ENCODE data around the gene LRIT1. TPM values are rescaled to one million over a fixed set of nuclear protein-coding genes. Genes with fewer than 3 reads are reported as not detected.
A peak's percentile ranks its signal among the peaks of the same experiment; 100 is the strongest.

The LRIT1 gene
- total RNA-seq, 2 experiments from 2014 or later = not detected

DNA sequence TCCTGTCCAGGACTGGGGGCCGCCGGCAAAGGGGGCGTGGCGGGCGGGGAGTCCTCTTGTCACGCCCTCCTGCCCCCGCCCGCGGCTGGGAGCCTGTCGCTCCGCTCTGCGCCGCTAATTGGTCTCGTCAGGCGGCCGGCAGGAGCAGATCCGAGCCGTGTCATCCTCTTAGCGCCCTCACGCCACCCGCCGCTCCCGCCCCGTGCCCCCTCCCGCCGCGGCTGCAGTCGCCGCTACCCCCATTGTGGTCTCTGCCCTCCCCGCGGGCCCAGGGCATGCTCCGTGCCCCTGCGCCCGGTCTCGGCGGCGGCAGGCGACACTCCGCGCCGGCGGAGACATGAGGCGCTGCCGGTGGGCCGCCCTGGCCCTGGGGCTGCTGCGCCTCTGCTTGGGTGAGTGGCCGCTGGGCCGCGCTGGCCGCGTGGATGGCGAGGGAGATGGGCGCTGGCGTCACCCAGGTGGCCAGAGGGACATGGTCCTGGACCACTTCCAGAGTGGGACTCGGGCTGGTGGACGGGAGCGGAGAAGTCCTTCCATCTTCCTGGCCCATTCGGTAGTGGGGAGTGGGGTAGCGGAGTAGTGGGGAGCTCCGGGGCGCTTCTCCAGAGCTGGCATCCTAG lies 46.8 kb downstream of the LRIT1 start, which contains the start of gene CDHR1:
Gene CDHR1, plus strand, starts transcription at position 114 of the 620 bp plus-strand sequence. Its CDS starts 224 bp downstream, at position 338.
- Mint-ChIP-seq H3K36me3 (ENCODE audit: low read depth) (no peaks in the 10 kb centered on the region), H3K9me3 (no peaks in the 10 kb centered on the region), H3K27me3 (peaks cover 10% of the 10 kb centered on the region)

DNA sequence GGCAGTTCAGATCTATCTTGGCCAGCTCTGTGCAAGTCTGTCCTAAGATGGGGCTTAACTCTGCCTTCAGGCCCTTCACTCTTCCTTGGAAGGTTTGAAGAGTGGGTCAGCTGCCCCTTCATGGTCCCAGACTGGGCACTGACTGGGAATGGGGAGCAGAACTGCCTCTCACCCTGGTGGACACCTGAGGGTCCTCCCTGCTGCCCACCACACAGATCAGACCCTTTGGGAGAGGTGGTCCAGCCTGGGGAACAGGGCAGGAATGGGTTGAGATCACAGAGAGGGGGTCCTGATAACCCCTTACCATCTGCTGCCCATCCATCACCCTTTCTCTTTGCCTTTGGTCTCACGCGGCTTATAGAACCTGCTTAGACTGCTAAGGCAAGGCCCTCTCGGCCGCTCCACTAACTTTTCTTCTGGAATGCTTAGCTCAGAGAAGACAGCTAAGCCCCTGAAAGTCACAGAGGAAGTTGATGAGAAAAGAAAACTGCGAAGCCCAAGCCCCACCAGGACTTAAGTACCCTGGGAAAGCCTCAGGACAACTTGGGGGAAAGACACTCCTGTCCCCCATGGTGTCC lies 47.4 kb downstream of the LRIT1 start:
- TF ChIP-seq, protein P1, sequence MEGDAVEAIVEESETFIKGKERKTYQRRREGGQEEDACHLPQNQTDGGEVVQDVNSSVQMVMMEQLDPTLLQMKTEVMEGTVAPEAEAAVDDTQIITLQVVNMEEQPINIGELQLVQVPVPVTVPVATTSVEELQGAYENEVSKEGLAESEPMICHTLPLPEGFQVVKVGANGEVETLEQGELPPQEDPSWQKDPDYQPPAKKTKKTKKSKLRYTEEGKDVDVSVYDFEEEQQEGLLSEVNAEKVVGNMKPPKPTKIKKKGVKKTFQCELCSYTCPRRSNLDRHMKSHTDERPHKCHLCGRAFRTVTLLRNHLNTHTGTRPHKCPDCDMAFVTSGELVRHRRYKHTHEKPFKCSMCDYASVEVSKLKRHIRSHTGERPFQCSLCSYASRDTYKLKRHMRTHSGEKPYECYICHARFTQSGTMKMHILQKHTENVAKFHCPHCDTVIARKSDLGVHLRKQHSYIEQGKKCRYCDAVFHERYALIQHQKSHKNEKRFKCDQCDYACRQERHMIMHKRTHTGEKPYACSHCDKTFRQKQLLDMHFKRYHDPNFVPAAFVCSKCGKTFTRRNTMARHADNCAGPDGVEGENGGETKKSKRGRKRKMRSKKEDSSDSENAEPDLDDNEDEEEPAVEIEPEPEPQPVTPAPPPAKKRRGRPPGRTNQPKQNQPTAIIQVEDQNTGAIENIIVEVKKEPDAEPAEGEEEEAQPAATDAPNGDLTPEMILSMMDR (IDR thresholded peaks at IDR 0.05) = no peak
- Mint-ChIP-seq H3K4me3 (peak overlapping the region; percentile 57), H3K36me3 (ENCODE audit: low read depth) (no peaks in the 10 kb centered on the region), H3K27ac (no peak overlapping the region), H3K27me3 (peaks cover 10% of the 10 kb centered on the region), H3K4me1 (ENCODE audit: low read depth) (peaks cover 10% of the 10 kb centered on the region), H3K9me3 (no peaks in the 10 kb centered on the region)
- intact Hi-C loops (cut with micrococcal nuclease) = no loop called here
- DNase-seq = no peak
- no peak for ATAC-seq
- CTCF ChIA-PET = interaction anchor here (1.0 to 2.5 kb wide), 2 partner anchors 17 to 46 kb away, joined by 4 to 12 read pairs; no protein-coding TSS in a partner anchor
- POLR2A ChIA-PET = interaction anchor here (1.2 kb wide), 1 partner anchor 8 kb away, joined by 3 read pairs; no protein-coding TSS in a partner anchor

More for the DNA sequence above, 46.8 kb downstream of the LRIT1 start, which contains the start of gene CDHR1:
- Mint-ChIP-seq H3K4me1 (ENCODE audit: low read depth) (peaks cover 10% of the 10 kb centered on the region), H3K4me3 (peak within 1 kb of the TSS; percentile 57), H3K27ac (no peak within 1 kb of the TSS)
- TF ChIP-seq, protein P1 (IDR thresholded peaks at IDR 0.05) = no peak
- ChIA-PET POLR2A (no interaction called here), CTCF (interaction anchor here (0.7 to 2.5 kb wide), 3 partner anchors 10 to 46 kb away, joined by 3 to 12 read pairs (median 4); no protein-coding TSS in a partner anchor)
- ATAC-seq (peak; percentile 92), DNase-seq (peak; percentile 72)
- intact Hi-C loops (cut with micrococcal nuclease) = no loop called here

DNA sequence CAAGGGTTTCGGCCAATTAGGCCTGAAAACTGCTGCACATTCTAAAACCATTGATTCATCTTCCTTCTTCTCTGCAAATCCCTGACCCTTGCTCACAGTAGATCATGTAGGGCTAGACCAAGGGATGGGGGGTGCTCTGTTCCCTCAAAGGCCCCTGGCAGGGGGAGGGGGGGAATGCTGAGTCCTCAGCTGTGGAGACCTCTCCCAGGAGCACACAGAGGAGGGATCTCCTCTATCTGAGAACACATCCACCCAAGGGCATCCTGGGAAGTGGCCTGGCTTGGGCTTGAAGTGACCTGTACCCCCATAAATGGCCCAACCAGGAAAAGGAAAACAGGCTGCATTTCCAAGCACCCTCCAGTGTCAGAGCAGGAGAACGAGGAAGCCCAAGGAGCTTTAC lies 48.0 kb downstream of the LRIT1 start:
- TF ChIP-seq, protein P1 (IDR thresholded peaks at IDR 0.05) = no peak
- intact Hi-C loops (cut with micrococcal nuclease) = no loop called here
- ChIA-PET CTCF (interaction anchor here (2.2 to 2.5 kb wide), 2 partner anchors 45 kb away, joined by 8 to 12 read pairs; no protein-coding TSS in a partner anchor), POLR2A (interaction anchor here (0.6 to 1.2 kb wide), 2 partner anchors 9 to 36 kb away, joined by 3 read pairs; no protein-coding TSS in a partner anchor)
- H3K4me1 Mint-ChIP-seq (ENCODE audit: low read depth) = peaks cover 10% of the 10 kb centered on the region
- no peak overlapping the region for H3K27ac Mint-ChIP-seq
- no peak overlapping the region for H3K4me3 Mint-ChIP-seq
- H3K36me3 Mint-ChIP-seq (ENCODE audit: low read depth) = no peaks in the 10 kb centered on the region
- no peak for ATAC-seq
- no peak for DNase-seq
- H3K27me3 Mint-ChIP-seq = peaks cover 10% of the 10 kb centered on the region
- no peaks in the 10 kb centered on the region for H3K9me3 Mint-ChIP-seq

DNA sequence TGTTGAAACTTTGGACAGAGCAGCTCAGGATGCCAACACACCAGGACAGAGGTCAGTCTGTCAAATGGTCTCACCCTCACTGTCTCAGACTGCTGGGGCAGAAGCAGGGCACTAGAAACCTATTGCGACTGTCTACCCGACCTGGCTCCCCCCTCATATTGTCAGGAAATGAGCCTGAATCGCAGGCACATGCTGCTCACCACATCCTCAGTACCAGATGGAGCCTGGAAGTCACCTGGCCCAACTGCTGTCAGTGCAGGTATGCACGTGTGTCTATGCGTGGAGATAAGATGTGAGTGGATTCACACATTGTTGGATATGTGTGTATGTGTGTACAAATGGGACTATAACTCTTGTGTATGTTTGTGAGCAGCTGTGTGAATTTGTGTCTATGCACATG lies 50.2 kb downstream of the LRIT1 start:
- Mint-ChIP-seq H3K27me3 (peaks cover 7% of the 10 kb centered on the region), H3K9me3 (no peaks in the 10 kb centered on the region), H3K27ac (no peak overlapping the region), H3K4me1 (ENCODE audit: low read depth) (peaks cover 10% of the 10 kb centered on the region), H3K4me3 (no peak overlapping the region), H3K36me3 (ENCODE audit: low read depth) (no peaks in the 10 kb centered on the region)
- TF ChIP-seq, protein P1 (IDR thresholded peaks at IDR 0.05) = no peak
- intact Hi-C loops (cut with micrococcal nuclease) = no loop called here
- peak; percentile 26 for ATAC-seq
- ChIA-PET POLR2A (interaction anchor here (1.5 kb wide), 1 partner anchor 43 kb away, joined by 4 read pairs; no protein-coding TSS in a partner anchor), CTCF (interaction anchor here (1.0 to 2.8 kb wide), 5 partner anchors 15 to 56 kb away, joined by 3 to 12 read pairs (median 4); partner anchors contain the start of gene GHITM)
- DNase-seq = peak; percentile 49

All from activated CD8-positive, alpha-beta T cell treated with anti-CD3 and anti-CD28 coated beads for 36 hours (primary cell).